ENCODE results near the gene GDF2. TPM values are rescaled to one million over a fixed set of nuclear protein-coding genes. Genes with fewer than 3 reads are reported as not detected.

Gene GDF2
- total RNA-seq, 1 donor from 2014 or later = not detected

DNA sequence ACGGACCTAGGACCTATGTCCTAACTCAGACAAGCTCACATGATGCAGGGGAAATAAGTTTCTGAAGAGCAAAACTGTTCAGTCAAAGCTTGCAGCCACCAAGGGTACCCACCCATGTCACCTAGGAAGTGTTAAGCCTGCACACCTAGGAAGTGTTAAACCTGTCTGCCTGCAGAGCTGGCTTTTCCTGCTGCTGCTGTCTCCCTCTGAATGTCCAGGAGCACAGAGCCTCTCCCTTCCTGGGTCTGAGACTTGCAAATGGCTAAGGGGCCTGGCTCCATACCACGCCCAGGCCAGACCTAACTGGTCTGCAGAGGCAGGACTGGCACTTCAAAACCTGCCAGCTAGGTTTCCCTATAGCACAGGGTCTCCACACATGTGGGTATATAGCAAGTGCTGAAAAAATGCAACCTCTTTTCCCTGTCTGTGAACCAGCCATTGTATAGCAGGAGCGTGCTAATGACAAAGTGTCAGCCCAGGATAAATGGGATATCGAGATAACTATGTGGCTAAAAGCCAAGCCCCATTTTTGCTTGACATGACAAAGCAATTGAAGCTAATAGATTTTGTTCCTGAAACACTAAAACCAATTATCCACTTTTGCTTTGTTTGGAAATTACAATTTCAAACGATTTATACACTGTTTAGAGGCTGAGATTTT lies 1.5 kb downstream of the GDF2 start:
- TF ChIP-seq, protein P1, sequence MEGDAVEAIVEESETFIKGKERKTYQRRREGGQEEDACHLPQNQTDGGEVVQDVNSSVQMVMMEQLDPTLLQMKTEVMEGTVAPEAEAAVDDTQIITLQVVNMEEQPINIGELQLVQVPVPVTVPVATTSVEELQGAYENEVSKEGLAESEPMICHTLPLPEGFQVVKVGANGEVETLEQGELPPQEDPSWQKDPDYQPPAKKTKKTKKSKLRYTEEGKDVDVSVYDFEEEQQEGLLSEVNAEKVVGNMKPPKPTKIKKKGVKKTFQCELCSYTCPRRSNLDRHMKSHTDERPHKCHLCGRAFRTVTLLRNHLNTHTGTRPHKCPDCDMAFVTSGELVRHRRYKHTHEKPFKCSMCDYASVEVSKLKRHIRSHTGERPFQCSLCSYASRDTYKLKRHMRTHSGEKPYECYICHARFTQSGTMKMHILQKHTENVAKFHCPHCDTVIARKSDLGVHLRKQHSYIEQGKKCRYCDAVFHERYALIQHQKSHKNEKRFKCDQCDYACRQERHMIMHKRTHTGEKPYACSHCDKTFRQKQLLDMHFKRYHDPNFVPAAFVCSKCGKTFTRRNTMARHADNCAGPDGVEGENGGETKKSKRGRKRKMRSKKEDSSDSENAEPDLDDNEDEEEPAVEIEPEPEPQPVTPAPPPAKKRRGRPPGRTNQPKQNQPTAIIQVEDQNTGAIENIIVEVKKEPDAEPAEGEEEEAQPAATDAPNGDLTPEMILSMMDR (IDR thresholded peaks at IDR 0.05; ENCODE audit: partially characterized antibody, unreplicated experiment) = no peak
- Mint-ChIP-seq H3K4me3 (ENCODE audit: unreplicated experiment) (no peak overlapping the region), H3K27ac (ENCODE audit: unreplicated experiment) (no peak overlapping the region), H3K9me3 (ENCODE audit: unreplicated experiment) (peaks cover 6% of the 10 kb centered on the region), H3K27me3 (ENCODE audit: unreplicated experiment) (peaks cover 17% of the 10 kb centered on the region), H3K4me1 (ENCODE audit: low read depth, unreplicated experiment) (peaks cover 8% of the 10 kb centered on the region), H3K36me3 (ENCODE audit: unreplicated experiment) (no peaks in the 10 kb centered on the region)
- DNase-seq = no peak

DNA sequence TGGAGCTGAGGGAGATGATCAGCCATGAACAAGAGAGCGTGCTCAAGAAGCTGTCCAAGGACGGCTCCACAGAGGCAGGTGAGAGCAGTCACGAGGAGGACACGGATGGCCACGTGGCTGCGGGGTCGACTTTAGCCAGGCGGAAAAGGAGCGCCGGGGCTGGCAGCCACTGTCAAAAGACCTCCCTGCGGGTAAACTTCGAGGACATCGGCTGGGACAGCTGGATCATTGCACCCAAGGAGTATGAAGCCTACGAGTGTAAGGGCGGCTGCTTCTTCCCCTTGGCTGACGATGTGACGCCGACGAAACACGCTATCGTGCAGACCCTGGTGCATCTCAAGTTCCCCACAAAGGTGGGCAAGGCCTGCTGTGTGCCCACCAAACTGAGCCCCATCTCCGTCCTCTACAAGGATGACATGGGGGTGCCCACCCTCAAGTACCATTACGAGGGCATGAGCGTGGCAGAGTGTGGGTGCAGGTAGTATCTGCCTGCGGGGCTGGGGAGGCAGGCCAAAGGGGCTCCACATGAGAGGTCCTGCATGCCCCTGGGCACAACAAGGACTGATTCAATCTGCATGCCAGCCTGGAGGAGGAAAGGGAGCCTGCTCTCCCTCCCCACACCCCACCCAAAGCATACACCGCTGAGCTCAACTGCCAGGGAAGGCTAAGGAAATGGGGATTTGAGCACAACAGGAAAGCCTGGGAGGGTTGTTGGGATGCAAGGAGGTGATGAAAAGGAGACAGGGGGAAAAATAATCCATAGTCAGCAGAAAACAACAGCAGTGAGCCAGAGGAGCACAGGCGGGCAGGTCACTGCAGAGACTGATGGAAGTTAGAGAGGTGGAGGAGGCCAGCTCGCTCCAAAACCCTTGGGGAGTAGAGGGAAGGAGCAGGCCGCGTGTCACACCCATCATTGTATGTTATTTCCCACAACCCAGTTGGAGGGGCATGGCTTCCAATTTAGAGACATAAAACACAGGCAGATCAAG lies 3.3 kb downstream of the GDF2 start:
- Mint-ChIP-seq H3K36me3 (ENCODE audit: unreplicated experiment) (no peaks in the 10 kb centered on the region), H3K27me3 (ENCODE audit: unreplicated experiment) (peaks cover 17% of the 10 kb centered on the region), H3K27ac (ENCODE audit: unreplicated experiment) (no peak overlapping the region), H3K9me3 (ENCODE audit: unreplicated experiment) (peaks cover 6% of the 10 kb centered on the region), H3K4me1 (ENCODE audit: low read depth, unreplicated experiment) (peaks cover 8% of the 10 kb centered on the region), H3K4me3 (ENCODE audit: unreplicated experiment) (no peak overlapping the region)
- TF ChIP-seq, protein P1 (IDR thresholded peaks at IDR 0.05; ENCODE audit: partially characterized antibody, unreplicated experiment) = no peak
- no peak for DNase-seq

DNA sequence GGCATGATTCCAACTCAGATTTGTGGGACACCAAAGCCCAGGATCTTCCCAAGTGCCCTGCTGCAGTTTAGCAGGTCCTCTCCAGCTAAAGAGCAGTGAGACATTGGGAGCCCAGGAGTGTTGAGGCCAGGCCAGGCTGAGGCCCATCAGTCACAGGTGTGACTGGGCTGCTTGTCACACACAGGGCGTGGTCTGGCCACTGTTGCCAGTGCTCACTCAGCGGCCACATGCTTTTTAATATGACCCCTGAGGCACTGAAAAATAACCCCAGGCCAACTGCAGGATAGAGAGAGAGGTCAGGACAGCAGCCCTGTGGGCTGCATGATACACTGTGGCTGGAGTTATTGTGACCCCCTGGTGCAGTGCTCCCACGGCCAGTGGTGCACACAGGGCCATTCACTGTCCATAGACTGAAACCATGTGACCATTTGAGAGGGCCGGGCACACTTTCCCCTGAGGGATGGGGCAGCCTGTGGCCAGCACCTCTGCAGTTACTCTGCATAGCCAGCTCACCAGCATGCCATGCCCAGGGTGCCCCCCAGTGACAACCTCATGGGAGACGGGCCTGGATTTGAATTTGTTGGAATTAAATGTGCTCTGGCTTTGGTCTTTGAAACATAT lies 4.2 kb downstream of the GDF2 start:
- H3K4me3 Mint-ChIP-seq (ENCODE audit: unreplicated experiment) = no peak overlapping the region
- TF ChIP-seq, protein P1 (IDR thresholded peaks at IDR 0.05; ENCODE audit: partially characterized antibody, unreplicated experiment) = no peak

DNA sequence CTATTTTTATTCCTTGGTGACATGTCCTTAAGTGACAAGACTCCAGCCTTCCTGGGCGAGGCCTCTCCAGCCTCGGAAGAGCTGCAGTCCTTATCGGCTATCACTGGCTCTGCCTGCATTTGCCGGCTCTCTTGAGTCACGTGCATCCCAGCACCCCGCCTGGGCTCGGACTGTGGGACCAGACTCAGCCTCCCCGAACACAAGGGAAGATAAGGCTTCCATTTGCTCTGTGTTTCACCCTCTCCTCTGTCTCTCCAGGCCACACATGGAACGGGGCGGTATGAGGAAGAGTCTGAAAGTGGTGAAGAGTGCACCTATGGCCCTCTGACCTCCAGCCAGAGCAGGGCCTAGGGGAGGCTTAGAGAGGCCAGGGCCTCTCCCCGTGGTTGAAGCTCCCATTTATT lies 4.7 kb downstream of the GDF2 start:
- H3K4me1 Mint-ChIP-seq (ENCODE audit: low read depth, unreplicated experiment) = peaks cover 3% of the 10 kb centered on the region
- H3K27me3 Mint-ChIP-seq (ENCODE audit: unreplicated experiment) = peaks cover 17% of the 10 kb centered on the region
- H3K36me3 Mint-ChIP-seq (ENCODE audit: unreplicated experiment) = no peaks in the 10 kb centered on the region

More for the DNA sequence above, 4.2 kb downstream of the GDF2 start:
- DNase-seq = no peak
- Mint-ChIP-seq H3K9me3 (ENCODE audit: unreplicated experiment) (peaks cover 6% of the 10 kb centered on the region), H3K4me1 (ENCODE audit: low read depth, unreplicated experiment) (peaks cover 3% of the 10 kb centered on the region), H3K27me3 (ENCODE audit: unreplicated experiment) (peaks cover 17% of the 10 kb centered on the region), H3K27ac (ENCODE audit: unreplicated experiment) (no peak overlapping the region), H3K36me3 (ENCODE audit: unreplicated experiment) (no peaks in the 10 kb centered on the region)

More for the DNA sequence above, 4.7 kb downstream of the GDF2 start:
- no peak for DNase-seq
- H3K4me3 Mint-ChIP-seq (ENCODE audit: unreplicated experiment) = no peak overlapping the region
- H3K27ac Mint-ChIP-seq (ENCODE audit: unreplicated experiment) = no peak overlapping the region
- TF ChIP-seq, protein P1 (IDR thresholded peaks at IDR 0.05; ENCODE audit: partially characterized antibody, unreplicated experiment) = no peak
- H3K9me3 Mint-ChIP-seq (ENCODE audit: unreplicated experiment) = peaks cover 6% of the 10 kb centered on the region

Data from glutamatergic neuron (in vitro differentiated cells).